ENCODE measurements around the gene GNAO1.

Gene GNAO1

DNA sequence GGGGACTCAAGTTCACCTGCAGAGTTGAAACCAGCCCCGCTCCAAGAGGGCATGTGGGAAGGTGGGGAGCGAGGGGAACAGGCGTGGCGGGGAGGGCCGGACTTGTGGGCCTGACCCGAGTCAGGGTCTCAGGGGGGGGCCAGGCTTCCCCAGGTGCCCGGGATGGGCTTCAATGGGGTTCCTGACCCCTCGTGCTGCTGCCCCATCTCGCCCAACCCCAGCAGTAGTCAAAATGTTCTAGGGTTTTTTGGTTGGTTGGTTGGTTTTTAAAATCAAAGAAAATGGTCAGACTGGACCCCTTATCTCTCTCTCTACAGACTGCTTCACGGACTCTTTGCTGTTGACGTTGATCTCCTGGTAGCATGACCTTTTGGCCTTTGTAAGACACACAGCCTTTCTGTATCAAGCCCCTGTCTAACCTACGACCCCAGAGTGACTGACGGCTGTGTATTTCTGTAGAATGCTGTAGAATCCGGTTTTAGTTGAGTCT, 164.5 kb downstream of the GNAO1 start:
- Histone ChIP-seq H3K27ac (ENCODE audit: extremely low read depth, low read depth, low read length) (no peak overlapping the region), H3K4me3 (ENCODE audit: low read depth, low read length) (no peak overlapping the region), H3K36me3 (ENCODE audit: control insufficient read depth in 2 of 2, insufficient read depth in 1 of 2, low read length in 2 of 2) (peaks cover 0 to 6% of the 10 kb centered on the region in 2 experiments; a peak in 1 of 3 replicates), H3K9me3 (ENCODE audit: control insufficient read depth, insufficient read depth, low read depth, low read length) (no peaks in the 10 kb centered on the region), H3K4me1 (ENCODE audit: control insufficient read depth, insufficient read depth, low read length) (peaks cover 4% of the 10 kb centered on the region)
- CTCF ChIA-PET = interaction anchor here (0.6 to 3.2 kb wide), 28 partner anchors 10 to 1496 kb away, joined by 3 to 35 read pairs (median 4); no protein-coding TSS in a partner anchor
- POLR2A ChIA-PET = interaction anchor here (0.6 to 1.3 kb wide), 4 partner anchors 15 to 903 kb away, joined by 3 to 7 read pairs (median 3); no protein-coding TSS in a partner anchor
- no peak for TF ChIP-seq ZNF785 (tag by site-specific recombination; IDR thresholded peaks at IDR 0.05)
- no peak for TF ChIP-seq IKZF3 (tag by site-specific recombination; IDR thresholded peaks at IDR 0.05)
- TF ChIP-seq, protein P1, sequence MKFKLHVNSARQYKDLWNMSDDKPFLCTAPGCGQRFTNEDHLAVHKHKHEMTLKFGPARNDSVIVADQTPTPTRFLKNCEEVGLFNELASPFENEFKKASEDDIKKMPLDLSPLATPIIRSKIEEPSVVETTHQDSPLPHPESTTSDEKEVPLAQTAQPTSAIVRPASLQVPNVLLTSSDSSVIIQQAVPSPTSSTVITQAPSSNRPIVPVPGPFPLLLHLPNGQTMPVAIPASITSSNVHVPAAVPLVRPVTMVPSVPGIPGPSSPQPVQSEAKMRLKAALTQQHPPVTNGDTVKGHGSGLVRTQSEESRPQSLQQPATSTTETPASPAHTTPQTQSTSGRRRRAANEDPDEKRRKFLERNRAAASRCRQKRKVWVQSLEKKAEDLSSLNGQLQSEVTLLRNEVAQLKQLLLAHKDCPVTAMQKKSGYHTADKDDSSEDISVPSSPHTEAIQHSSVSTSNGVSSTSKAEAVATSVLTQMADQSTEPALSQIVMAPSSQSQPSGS (tag by site-specific recombination; IDR thresholded peaks at IDR 0.05; ENCODE audit: low read depth) = no peak

DNA sequence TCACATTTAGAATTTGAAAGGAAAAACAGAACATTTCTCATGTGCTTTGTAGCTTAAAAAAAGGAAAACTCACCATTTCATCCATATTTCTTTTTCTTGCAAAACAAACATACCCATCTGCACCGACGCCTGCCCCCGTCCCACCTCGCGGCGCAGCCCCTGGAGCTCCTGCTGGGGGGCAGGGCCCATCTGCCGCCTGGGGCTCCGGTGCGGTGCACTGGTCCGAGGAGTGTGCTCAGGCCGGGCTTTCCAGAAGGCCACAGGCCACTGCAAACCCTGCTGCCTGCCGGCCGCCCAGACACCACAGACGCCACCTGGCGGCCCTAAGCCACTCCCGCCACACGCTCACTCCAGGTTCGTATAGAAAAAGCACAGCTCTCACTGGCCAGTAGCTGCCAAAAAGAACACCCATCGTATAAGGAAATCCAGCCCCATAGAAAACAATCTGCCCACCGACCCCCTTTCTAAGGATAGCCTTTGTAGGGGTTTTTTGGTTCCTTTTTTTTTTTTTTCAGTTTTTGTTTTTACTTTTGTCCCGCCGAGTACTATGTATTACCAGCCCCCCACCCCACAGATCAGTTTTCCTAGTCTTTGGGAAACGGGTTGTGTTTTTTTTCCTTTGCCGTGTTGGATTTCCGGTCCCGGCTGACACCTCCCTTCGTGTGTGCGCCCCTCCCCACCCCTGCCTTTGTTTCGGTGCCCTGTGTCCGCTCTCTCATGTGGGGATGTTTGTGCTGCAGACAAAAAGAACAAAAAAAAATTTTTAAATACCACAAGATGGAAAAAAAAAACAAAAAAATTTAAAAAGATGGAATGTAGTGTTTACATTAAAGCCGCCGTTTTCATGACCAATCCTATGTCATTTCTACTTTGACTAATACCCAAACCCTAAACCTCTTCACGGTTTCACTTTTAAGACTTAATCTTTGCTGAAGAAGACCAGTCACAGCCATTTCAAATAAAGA, 165.3 kb downstream of the GNAO1 start:
- Histone ChIP-seq H3K4me1 (ENCODE audit: control insufficient read depth, insufficient read depth, low read length) (peaks cover 4% of the 10 kb centered on the region), H3K9me3 (ENCODE audit: control insufficient read depth, insufficient read depth, low read depth, low read length) (no peaks in the 10 kb centered on the region), H3K36me3 (ENCODE audit: control insufficient read depth in 2 of 2, insufficient read depth in 1 of 2, low read length in 2 of 2) (peaks cover 0 to 11% of the 10 kb centered on the region in 2 experiments; a peak in 1 of 3 replicates), H3K27ac (ENCODE audit: extremely low read depth, low read depth, low read length) (no peak overlapping the region), H3K4me3 (ENCODE audit: low read depth, low read length) (peak overlapping the region; percentile 18)
- CTCF ChIA-PET = interaction anchor here (0.5 to 3.2 kb wide), 33 partner anchors 10 to 1496 kb away, joined by 3 to 35 read pairs (median 4); no protein-coding TSS in a partner anchor
- POLR2A ChIA-PET = interaction anchor here (0.6 to 1.3 kb wide), 4 partner anchors 14 to 904 kb away, joined by 3 to 7 read pairs (median 3); no protein-coding TSS in a partner anchor
- TF ChIP-seq ZNF626 (tag by site-specific recombination; IDR thresholded peaks at IDR 0.05) (no peak), ZNF561 (tag by site-specific recombination; IDR thresholded peaks at IDR 0.05; ENCODE audit: borderline replicate concordance) (no peak), ZBTB21 (tag by site-specific recombination; IDR thresholded peaks at IDR 0.05) (no peak), ZNF549 (tag by site-specific recombination; IDR thresholded peaks at IDR 0.05) (no peak), ZNF433 (tag by site-specific recombination; IDR thresholded peaks at IDR 0.05; ENCODE audit: low read depth) (no peak), ZNF114 (tag by site-specific recombination; IDR thresholded peaks at IDR 0.05) (no peak), KLF8 (tag by site-specific recombination; IDR thresholded peaks at IDR 0.05) (no peak), ZNF654 (tag by site-specific recombination; IDR thresholded peaks at IDR 0.05; ENCODE audit: low read depth) (no peak; the same call in 1 of the 2 replicates), GLI2 (tag by site-specific recombination; IDR thresholded peaks at IDR 0.05; ENCODE audit: borderline replicate concordance, low read depth) (no peak), HOXC10 (CRISPR knock-in tag; IDR thresholded peaks at IDR 0.05) (no peak), GLIS2 (tag by site-specific recombination; IDR thresholded peaks at IDR 0.05) (0 out of 2 replicates have a peak, but pooled peaks have one; percentile 26), ZNF140 (tag by site-specific recombination; IDR thresholded peaks at IDR 0.05) (no peak)
- TF ChIP-seq, protein P2, sequence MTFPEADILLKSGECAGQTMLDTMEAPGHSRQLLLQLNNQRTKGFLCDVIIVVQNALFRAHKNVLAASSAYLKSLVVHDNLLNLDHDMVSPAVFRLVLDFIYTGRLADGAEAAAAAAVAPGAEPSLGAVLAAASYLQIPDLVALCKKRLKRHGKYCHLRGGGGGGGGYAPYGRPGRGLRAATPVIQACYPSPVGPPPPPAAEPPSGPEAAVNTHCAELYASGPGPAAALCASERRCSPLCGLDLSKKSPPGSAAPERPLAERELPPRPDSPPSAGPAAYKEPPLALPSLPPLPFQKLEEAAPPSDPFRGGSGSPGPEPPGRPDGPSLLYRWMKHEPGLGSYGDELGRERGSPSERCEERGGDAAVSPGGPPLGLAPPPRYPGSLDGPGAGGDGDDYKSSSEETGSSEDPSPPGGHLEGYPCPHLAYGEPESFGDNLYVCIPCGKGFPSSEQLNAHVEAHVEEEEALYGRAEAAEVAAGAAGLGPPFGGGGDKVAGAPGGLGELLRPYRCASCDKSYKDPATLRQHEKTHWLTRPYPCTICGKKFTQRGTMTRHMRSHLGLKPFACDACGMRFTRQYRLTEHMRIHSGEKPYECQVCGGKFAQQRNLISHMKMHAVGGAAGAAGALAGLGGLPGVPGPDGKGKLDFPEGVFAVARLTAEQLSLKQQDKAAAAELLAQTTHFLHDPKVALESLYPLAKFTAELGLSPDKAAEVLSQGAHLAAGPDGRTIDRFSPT (tag by site-specific recombination; IDR thresholded peaks at IDR 0.05) = no peak
- TF ChIP-seq, protein P3, sequence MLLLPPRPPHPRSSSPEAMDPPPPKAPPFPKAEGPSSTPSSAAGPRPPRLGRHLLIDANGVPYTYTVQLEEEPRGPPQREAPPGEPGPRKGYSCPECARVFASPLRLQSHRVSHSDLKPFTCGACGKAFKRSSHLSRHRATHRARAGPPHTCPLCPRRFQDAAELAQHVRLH (tag by site-specific recombination; IDR thresholded peaks at IDR 0.05) = 0 out of 2 replicates have a peak, but pooled peaks have one; percentile 55
- TF ChIP-seq, protein P4, sequence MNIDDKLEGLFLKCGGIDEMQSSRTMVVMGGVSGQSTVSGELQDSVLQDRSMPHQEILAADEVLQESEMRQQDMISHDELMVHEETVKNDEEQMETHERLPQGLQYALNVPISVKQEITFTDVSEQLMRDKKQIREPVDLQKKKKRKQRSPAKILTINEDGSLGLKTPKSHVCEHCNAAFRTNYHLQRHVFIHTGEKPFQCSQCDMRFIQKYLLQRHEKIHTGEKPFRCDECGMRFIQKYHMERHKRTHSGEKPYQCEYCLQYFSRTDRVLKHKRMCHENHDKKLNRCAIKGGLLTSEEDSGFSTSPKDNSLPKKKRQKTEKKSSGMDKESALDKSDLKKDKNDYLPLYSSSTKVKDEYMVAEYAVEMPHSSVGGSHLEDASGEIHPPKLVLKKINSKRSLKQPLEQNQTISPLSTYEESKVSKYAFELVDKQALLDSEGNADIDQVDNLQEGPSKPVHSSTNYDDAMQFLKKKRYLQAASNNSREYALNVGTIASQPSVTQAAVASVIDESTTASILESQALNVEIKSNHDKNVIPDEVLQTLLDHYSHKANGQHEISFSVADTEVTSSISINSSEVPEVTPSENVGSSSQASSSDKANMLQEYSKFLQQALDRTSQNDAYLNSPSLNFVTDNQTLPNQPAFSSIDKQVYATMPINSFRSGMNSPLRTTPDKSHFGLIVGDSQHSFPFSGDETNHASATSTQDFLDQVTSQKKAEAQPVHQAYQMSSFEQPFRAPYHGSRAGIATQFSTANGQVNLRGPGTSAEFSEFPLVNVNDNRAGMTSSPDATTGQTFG (tag by site-specific recombination; IDR thresholded peaks at IDR 0.05; ENCODE audit: borderline replicate concordance) = no peak
- TF ChIP-seq, protein P5, sequence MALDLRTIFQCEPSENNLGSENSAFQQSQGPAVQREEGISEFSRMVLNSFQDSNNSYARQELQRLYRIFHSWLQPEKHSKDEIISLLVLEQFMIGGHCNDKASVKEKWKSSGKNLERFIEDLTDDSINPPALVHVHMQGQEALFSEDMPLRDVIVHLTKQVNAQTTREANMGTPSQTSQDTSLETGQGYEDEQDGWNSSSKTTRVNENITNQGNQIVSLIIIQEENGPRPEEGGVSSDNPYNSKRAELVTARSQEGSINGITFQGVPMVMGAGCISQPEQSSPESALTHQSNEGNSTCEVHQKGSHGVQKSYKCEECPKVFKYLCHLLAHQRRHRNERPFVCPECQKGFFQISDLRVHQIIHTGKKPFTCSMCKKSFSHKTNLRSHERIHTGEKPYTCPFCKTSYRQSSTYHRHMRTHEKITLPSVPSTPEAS (tag by site-specific recombination; IDR thresholded peaks at IDR 0.05) = no peak
- TF ChIP-seq, protein P6, sequence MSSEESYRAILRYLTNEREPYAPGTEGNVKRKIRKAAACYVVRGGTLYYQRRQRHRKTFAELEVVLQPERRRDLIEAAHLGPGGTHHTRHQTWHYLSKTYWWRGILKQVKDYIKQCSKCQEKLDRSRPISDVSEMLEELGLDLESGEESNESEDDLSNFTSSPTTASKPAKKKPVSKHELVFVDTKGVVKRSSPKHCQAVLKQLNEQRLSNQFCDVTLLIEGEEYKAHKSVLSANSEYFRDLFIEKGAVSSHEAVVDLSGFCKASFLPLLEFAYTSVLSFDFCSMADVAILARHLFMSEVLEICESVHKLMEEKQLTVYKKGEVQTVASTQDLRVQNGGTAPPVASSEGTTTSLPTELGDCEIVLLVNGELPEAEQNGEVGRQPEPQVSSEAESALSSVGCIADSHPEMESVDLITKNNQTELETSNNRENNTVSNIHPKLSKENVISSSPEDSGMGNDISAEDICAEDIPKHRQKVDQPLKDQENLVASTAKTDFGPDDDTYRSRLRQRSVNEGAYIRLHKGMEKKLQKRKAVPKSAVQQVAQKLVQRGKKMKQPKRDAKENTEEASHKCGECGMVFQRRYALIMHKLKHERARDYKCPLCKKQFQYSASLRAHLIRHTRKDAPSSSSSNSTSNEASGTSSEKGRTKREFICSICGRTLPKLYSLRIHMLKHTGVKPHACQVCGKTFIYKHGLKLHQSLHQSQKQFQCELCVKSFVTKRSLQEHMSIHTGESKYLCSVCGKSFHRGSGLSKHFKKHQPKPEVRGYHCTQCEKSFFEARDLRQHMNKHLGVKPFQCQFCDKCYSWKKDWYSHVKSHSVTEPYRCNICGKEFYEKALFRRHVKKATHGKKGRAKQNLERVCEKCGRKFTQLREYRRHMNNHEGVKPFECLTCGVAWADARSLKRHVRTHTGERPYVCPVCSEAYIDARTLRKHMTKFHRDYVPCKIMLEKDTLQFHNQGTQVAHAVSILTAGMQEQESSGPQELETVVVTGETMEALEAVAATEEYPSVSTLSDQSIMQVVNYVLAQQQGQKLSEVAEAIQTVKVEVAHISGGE (tag by site-specific recombination; conservative IDR thresholded peaks at IDR 0.05; ENCODE audit: low read depth) = peak; percentile 50

Measured in HEK293 (cell line).